Endometrial microvascular endothelial cells (primary cell): ENCODE measurements around the gene CD40LG. TPM values are rescaled to one million over a fixed set of nuclear protein-coding genes. Genes with fewer than 3 reads are reported as not detected.

ENCODE experiments used
- in situ Hi-C: cut with HindIII; loops from 2 replicates; pipeline ENCODE4 v1.10.0; 2017; ENCODE audit warnings: low sequenced_read_pairs, low pct_unique_long_range_greater_than_20kb; ENCODE audit errors: inconsistent ontology term
- total RNA-seq: library from RNA; depleted of rRNA; stranded (reverse); fragments of >200 nt; gene quantifications from one replicate; pipeline ENCODE4 v1.2.3, GENCODE V29; 2015; ENCODE audit errors: inconsistent ontology term

CD40LG gene
- total RNA-seq, 1 donor from 2014 or later, result not detected

DNA sequence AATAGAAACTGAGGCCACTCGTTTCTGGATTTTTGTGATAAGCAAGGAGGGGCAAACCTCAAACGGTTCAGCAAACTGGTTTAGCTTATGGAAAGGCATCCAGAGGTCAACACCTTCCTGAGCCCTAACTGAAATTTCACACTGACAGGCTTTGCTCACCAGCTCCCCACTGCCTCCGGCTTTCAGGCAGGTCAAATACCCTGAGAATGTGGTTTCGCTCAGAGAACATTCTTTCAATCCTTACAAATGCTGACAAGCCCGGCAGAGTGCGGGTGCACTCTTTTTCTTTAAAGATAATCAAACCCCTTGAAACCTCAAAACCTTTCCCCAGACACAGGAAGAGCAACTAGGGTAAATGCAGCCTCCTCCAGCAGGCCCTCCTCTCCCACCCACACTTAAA is 41.5 kb downstream of the CD40LG start:
- in situ Hi-C loops, result no loop called here

DNA sequence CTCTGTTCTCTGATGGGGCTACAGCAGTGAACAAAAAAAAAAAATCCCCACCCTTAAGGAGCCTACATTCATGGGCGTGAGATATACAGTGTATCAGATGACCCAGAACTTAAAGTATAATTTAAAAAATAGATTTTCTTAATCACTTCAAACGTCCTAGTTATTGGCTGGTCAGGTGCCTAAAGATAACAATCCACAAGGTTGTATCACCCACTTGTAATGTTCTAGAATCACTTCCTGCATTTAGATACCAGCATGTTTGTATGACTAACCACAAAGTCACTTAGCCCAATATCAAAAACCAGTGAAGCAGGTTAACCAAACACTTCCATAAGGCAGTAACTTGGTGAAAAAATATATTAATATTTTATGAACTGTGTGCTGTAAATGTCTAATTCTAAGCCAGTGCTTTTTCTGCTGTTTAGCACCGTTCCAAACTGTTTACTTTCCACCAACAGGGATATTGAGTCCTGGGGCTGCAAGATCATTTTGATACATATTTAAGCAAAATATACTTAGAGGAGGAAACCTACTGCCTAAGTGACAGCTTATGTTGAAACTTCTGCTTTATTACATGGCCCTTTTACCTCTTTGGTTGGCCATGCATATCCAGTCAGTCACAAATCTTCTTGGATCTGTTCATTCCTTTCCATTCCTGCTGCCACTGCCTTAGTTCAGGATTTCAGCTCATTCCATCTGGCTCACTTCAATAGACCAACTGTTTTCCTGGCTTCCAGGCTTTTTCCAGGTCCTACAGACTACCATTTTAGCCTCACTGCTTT is 43.3 kb downstream of the CD40LG start:
- in situ Hi-C loops, result no loop called here

DNA sequence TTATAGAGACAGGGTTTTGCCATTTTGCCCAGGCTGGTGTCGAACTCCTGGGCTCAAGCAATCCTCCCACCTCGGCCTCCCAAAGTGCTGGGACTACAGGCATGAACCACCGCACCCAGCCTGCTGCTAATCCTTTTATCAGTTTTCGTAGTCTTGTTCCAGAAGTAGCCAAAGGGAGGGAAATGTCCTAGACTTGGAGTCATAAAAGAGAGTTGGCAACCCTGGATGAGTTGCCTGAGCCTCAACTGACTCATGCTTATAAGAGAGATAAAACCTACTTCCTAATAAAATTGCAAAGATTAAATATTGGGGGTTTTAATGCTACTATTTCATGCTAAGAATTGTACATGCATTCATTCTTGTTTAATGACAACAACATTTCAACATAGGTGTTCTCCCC is 44.3 kb downstream of the CD40LG start:
- in situ Hi-C loops, result no loop called here

DNA sequence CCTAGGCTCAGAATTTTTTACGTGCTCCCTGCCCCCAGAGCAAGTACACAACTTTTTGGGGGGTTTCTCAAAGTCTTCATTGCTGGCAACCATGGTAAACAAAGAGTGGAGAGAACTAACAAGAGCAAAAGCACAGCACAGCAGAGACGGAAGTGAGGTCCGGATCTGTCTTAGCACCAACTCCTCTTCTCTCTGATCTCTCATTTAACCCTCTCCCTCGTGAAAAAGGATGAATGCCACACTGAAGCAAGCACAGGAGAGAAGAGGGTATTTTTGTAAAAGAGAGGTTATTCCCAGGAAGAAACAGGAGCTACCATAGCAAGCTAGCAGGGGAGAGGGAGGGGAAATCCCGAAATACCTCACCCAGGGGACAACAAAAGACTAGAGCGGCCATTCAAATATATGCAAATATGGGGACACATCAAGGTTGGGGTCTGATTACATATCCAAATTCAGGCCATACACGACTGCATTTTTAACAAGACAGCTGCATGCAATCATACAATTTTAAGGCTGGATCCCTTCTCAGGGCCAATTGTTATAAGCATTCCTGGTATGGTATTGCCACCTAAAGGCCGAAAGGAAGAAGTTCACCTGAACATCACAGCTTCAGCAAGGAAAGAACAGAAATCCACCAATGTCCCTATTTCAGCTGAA is 46.6 kb downstream of the CD40LG start:
- in situ Hi-C loops, result no loop called here

DNA sequence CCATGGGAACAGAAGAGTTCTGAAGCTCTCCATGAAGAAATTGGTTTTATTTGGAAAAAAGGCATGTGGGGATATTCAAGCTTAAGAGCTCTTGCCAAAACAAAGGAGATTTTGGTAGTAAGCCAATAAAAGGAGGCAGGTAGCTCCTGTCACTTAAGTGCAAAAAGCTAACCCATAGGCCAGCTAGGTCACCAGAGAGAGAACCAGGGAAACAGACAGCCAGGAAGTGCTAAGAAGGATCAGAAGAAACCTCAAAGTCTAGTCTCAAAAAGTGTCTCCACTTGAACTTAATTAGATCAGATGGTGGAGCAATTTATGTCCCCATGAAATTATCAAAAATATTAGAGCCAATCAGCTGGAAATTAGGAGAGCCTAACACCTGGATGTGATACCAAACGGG is 49.2 kb downstream of the CD40LG start:
- in situ Hi-C loops, result no loop called here

DNA sequence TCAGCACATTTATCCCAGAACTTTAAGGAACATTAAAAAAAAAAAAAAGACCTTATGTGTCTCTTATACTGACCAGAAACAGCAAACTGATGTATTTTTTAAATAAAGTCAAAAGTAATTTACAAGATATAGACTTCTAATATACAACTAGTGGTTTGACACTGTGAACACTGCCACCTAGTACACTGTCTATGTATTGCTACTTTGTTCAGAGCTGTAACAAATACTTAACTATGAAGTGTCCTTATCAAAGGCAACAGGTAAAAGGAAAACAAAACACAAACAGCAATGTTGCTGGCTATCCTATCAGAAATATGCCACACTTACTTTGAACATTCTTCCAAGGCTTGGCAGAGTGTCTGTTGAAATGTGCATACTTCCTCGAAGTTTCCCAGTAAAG is 60.4 kb downstream of the CD40LG start:
- in situ Hi-C loops, result no loop called here

Other genes with a start within 250 kb of the CD40LG start
- not detected for gene BRS3, start 160.2 kb upstream of the CD40LG start, total RNA-seq
- 39.7 TPM for gene HTATSF1, start 150.6 kb upstream of the CD40LG start, total RNA-seq
- gene VGLL1, start 115.9 kb upstream of the CD40LG start, total RNA-seq, result not detected
- gene ARHGEF6, start 132.8 kb downstream of the CD40LG start, total RNA-seq, result 7.2 TPM
- gene RBMX, start 232.6 kb downstream of the CD40LG start, total RNA-seq, result 266 TPM